ENCODE measurements around the gene TPD52L1. TPM values are rescaled to one million over a fixed set of nuclear protein-coding genes. Genes with fewer than 3 reads are reported as not detected.
"Not testable (repeated sequence)": the region's sequence is repeated elsewhere in the genome, so short reads cannot be mapped to it uniquely, and the experiment has no call there.

The TPD52L1 gene
- total and polyA plus RNA-seq, 10 donors = 0.80 to 9.1 (median 3.9) TPM

DNA sequence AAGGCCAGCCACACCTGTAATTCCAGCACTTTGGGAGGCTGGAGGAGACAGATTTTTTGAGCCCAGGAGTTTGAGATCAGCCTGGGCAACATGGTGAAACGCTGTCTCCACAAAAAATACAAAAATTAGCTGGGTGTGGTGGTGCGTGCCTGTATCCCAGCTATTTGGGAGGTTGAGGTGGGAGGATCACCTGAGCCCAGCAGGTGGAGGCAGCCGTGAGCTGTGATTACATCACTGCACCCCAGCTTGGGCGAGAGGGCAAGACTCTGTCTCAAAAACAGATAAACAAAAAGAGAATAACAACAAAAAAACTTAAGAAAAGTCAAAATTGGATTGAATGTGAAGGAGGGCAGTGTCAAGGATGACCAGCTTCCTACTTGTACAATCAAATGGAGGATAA is 2.9 kb downstream of the TPD52L1 start:
- Histone ChIP-seq H3K4me1 (peaks cover 0 to 20% (median 18%) of the 10 kb centered on the region in 6 donors), H3K27ac (no peak overlapping the region), H3K9me3 (peaks cover 0 to 9% (median 0%) of the 10 kb centered on the region in 8 donors), H3K4me3 (no peak overlapping the region), H3K36me3 (no peaks in the 10 kb centered on the region), H3K27me3 (replicated peaks in 1 of 7) (peaks cover 0 to 35% (median 13%) of the 10 kb centered on the region in 7 donors)
- intact Hi-C loops (cut with DNase I; ENCODE audit: low total_unique reads) = loop anchor here (10.0 kb wide), 1 partner anchor 608 kb away; no protein-coding TSS in a partner anchor
- no peak for DNase-seq
- TF ChIP-seq POLR2A (IDR thresholded peaks at IDR 0.05) (no peak), POLR2AphosphoS5 (IDR thresholded peaks at IDR 0.05) (no peak)
- TF ChIP-seq, protein P1, sequence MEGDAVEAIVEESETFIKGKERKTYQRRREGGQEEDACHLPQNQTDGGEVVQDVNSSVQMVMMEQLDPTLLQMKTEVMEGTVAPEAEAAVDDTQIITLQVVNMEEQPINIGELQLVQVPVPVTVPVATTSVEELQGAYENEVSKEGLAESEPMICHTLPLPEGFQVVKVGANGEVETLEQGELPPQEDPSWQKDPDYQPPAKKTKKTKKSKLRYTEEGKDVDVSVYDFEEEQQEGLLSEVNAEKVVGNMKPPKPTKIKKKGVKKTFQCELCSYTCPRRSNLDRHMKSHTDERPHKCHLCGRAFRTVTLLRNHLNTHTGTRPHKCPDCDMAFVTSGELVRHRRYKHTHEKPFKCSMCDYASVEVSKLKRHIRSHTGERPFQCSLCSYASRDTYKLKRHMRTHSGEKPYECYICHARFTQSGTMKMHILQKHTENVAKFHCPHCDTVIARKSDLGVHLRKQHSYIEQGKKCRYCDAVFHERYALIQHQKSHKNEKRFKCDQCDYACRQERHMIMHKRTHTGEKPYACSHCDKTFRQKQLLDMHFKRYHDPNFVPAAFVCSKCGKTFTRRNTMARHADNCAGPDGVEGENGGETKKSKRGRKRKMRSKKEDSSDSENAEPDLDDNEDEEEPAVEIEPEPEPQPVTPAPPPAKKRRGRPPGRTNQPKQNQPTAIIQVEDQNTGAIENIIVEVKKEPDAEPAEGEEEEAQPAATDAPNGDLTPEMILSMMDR (IDR thresholded peaks at IDR 0.05 in 8 of 11, conservative IDR thresholded peaks at IDR 0.05 in 3 of 11) = no peak
- 73 to 90% (median 78%) methylated on average over 4 of the region's 4 CpGs for WGBS, 5 donors

- 62 to 70% (median 67%) methylated on average over 3 of the region's 3 CpGs for WGBS, 5 donors
- DNase-seq = no peak
- Histone ChIP-seq H3K4me1 (peaks cover 0 to 20% (median 18%) of the 10 kb centered on the region in 6 donors), H3K9me3 (peaks cover 0 to 9% (median 0%) of the 10 kb centered on the region in 8 donors), H3K27ac (no peak overlapping the region), H3K27me3 (replicated peaks in 1 of 7) (peaks cover 0 to 27% (median 13%) of the 10 kb centered on the region in 7 donors), H3K36me3 (no peaks in the 10 kb centered on the region), H3K4me3 (no peak overlapping the region)
- intact Hi-C loops (cut with DNase I; ENCODE audit: low total_unique reads) = loop anchor here (10.0 kb wide), 1 partner anchor 608 kb away; no protein-coding TSS in a partner anchor
- TF ChIP-seq POLR2A (IDR thresholded peaks at IDR 0.05) (no peak), POLR2AphosphoS5 (IDR thresholded peaks at IDR 0.05) (no peak)
- TF ChIP-seq, protein P1 (IDR thresholded peaks at IDR 0.05 in 8 of 11, conservative IDR thresholded peaks at IDR 0.05 in 3 of 11) = no peak
Measured at GRCh38 chr6:125157280-125157679, 3.7 kb downstream of the TPD52L1 start.

DNA sequence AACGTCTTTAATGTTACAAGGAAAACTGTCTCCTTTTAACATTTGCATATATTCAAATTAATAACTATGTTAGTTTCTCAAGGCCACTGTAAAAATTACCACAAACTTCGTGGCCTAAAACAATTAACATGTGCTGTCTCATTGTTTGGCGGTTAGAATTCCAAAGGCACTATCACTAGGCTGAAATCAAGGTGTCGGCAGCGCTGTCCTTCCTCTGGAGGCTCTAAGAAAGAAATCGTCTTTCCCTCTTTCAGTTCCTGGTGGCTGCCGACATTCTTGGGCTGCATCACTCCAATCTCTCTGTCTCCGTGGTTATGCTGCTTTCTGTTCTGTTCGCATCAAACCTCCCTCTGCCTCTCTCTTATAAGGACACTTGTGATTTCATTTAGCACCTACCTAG is 4.2 kb downstream of the TPD52L1 start:
- peaks cover 0 to 25% (median 13%) of the 10 kb centered on the region in 7 donors for H3K27me3 ChIP-seq (replicated peaks in 1 of 7)
- no peak for DNase-seq
- no peak for TF ChIP-seq POLR2A (IDR thresholded peaks at IDR 0.05)
- TF ChIP-seq, protein P1 (IDR thresholded peaks at IDR 0.05 in 8 of 11, conservative IDR thresholded peaks at IDR 0.05 in 3 of 11) = no peak
- no peak for TF ChIP-seq POLR2AphosphoS5 (IDR thresholded peaks at IDR 0.05)
- H3K36me3 ChIP-seq = no peaks in the 10 kb centered on the region
- 81 to 88% (median 85%) methylated on average over 9 of the region's 9 CpGs for WGBS, 5 donors
- peaks cover 0 to 20% (median 18%) of the 10 kb centered on the region in 6 donors for H3K4me1 ChIP-seq
- intact Hi-C loops (cut with DNase I; ENCODE audit: low total_unique reads) = loop anchor here (10.0 kb wide), 1 partner anchor 607 kb away; no protein-coding TSS in a partner anchor
- H3K27ac ChIP-seq = no peak overlapping the region
- H3K9me3 ChIP-seq = peaks cover 0 to 9% (median 0%) of the 10 kb centered on the region in 8 donors
- H3K4me3 ChIP-seq = no peak overlapping the region

DNA sequence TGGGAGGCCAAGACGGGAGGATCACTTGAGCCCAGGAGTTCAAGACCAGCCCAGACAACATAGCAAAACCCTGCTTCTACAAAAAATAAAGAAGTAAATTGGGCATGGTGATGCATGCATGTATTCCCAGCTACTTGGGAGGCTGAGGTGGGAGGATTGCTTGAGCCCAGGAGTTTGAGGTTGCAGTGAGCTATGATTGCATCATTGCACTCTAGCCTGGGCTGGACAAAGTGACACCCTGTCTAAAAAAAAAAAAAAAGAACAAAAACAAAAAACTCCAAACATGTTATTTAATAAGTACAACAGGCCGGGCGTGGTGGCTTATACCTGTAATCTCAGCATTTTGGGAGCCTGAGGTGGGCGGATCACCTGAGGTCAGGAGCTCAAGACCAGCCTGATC is 9.8 kb downstream of the TPD52L1 start:
- H3K36me3 ChIP-seq; H3K4me1 ChIP-seq; H3K27ac ChIP-seq; intact Hi-C loops (cut with DNase I; ENCODE audit: low total_unique reads); H3K27me3 ChIP-seq (replicated peaks in 1 of 7); DNase-seq; H3K4me3 ChIP-seq; H3K9me3 ChIP-seq: not testable (repeated sequence)
- WGBS, 5 donors = 86 to 95% (median 93%) methylated on average over 4 of the region's 4 CpGs
